Esophagus squamous epithelium (tissue), 4 donors: ENCODE results near the gene ERC1.

Experiments used
- CTCF ChIP-seq, 6 experiments: fragments of 450-650 bp in 4 of 6; fragments of 200-600 bp in 2 of 6; sonication (generic) in 2 of 6; IDR thresholded peaks; one replicate each; pipeline ENCODE4 v1.5.1; 2016 to 2019; ENCODE audit warnings: antibody characterized with exemption in 6 of 6, mild to moderate bottlenecking in 4 of 6, moderate library complexity in 4 of 6
- POLR2A ChIP-seq, 4 donors: fragments of 450-650 bp; IDR thresholded peaks; one replicate each; pipeline ENCODE4 v1.6.1; 2017; ENCODE audit warnings: antibody characterized with exemption in 4 of 4, mild to moderate bottlenecking in 4 of 4, moderate library complexity in 3 of 4

- no peak for TF ChIP-seq CTCF (IDR thresholded peaks at IDR 0.05)
- TF ChIP-seq POLR2A (IDR thresholded peaks at IDR 0.05): no peak
Observed at GRCh38 chr12:1499351-1499750, 508.3 kb downstream of the ERC1 start.
